GM12874 (cell line): Measurements from ENCODE around the gene CACNA2D3.

Experiments used
- CTCF ChIP-seq: IDR thresholded peaks from 2 replicates; pipeline ENCODE4 v1.5.1; 2011; ENCODE audit warnings: low read depth, mild to moderate bottlenecking, control low read depth, low read length, moderate library complexity; ENCODE audit not compliant: insufficient read depth

The CACNA2D3 gene

GRCh38 chr3:55059027-55059629, 936.8 kb downstream of the CACNA2D3 start:
- TF ChIP-seq CTCF, result no peak

- no peak for TF ChIP-seq CTCF
Measured at GRCh38 chr3:55060896-55061719, 938.8 kb downstream of the CACNA2D3 start.

- TF ChIP-seq CTCF, result no peak
Measured at GRCh38 chr3:55061720-55062034, 939.3 kb downstream of the CACNA2D3 start.

GRCh38 chr3:55064164-55064563, 941.8 kb downstream of the CACNA2D3 start:
- no peak for TF ChIP-seq CTCF

- TF ChIP-seq CTCF, result no peak
Measured at GRCh38 chr3:55065331-55065730, 943.0 kb downstream of the CACNA2D3 start.

- TF ChIP-seq CTCF, result no peak
Measured at GRCh38 chr3:55066551-55067047, 944.2 kb downstream of the CACNA2D3 start.

GRCh38 chr3:55069950-55070349, 947.6 kb downstream of the CACNA2D3 start:
- TF ChIP-seq CTCF, result no peak
